ENCODE measurements around the gene PTGES. TPM values are rescaled to one million over a fixed set of nuclear protein-coding genes. Genes with fewer than 3 reads are reported as not detected.

Gene PTGES
- total RNA-seq, 2 experiments from 2014 or later = not detected

DNA sequence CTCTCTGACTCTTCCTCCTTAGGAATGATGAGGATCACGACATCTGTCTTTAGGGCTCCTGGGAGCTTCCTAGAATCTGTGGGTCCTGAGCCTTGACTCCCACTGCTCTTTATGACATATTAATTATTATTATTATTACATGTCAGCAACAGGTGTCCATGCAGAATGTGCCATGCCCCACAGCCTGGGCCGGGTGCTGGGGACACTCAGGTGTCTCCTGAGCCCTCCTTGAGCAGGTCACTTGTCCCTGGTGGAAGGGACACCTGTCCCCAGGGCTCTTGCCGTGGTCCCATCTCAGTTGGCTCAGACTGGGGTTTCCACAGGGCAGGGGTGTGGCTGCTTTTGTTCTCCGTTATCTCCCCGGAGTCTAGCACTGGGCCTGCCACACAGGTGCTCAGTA lies 34.2 kb downstream of the PTGES start:
- no peak for DNase-seq
- no peak for ATAC-seq
- no peak overlapping the region for H3K27ac Mint-ChIP-seq
- H3K9me3 Mint-ChIP-seq (ENCODE audit: low read depth) = no peaks in the 10 kb centered on the region
- H3K27me3 Mint-ChIP-seq = peaks cover 16% of the 10 kb centered on the region
- no peaks in the 10 kb centered on the region for H3K36me3 Mint-ChIP-seq
- H3K4me3 Mint-ChIP-seq = no peak overlapping the region
- no peaks in the 10 kb centered on the region for H3K4me1 Mint-ChIP-seq
- CTCF ChIA-PET = interaction anchor here (0.9 to 1.4 kb wide), 2 partner anchors 8 to 19 kb away, joined by 4 to 10 read pairs; no protein-coding TSS in a partner anchor

DNA sequence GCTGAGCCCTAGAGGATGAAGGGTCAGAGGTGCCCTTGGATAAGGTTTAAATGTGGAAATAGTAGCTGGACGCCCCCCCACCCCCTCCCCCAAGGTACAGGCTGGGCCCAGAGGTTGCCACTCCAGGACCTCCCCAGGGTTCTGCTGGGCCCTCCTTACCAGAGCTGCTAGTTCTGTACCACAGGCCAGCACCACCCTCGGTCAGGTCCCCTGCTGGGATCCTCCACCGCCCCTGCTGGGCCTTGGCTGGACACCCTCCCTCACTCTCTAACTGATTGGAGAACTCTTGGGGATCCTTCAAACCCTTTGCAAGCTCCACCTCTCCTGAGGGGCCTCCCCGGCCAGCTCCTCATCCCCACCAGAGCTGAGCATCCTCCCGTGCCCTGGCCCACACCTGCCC lies 34.9 kb downstream of the PTGES start:
- Mint-ChIP-seq H3K9me3 (ENCODE audit: low read depth) (no peaks in the 10 kb centered on the region), H3K4me1 (peaks cover 3% of the 10 kb centered on the region), H3K27me3 (peaks cover 20% of the 10 kb centered on the region), H3K27ac (no peak overlapping the region), H3K4me3 (no peak overlapping the region), H3K36me3 (no peaks in the 10 kb centered on the region)
- CTCF ChIA-PET = interaction anchor here (0.9 to 1.4 kb wide), 2 partner anchors 9 to 19 kb away, joined by 4 to 10 read pairs; no protein-coding TSS in a partner anchor
- DNase-seq (no peak), ATAC-seq (no peak)

DNA sequence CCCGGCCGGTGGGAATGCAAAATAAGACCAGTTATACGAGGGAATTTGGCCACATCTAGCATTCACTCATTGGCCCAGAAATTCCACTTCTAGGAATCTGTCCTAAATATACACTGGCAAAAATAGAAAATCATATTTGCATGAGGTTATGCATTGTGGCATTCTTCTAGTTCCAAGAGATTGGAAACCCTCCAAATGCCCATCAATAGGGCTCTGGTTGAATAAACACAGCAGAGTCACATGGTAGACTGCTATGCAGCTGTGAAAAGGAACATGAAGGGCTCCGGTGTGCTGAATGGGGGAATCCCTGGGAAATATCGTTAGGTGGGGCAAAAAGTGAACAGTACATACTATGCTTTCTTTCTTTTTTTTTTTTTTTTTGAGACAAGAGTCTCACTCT lies 36.8 kb downstream of the PTGES start:
- Mint-ChIP-seq H3K4me1 (peaks cover 21% of the 10 kb centered on the region), H3K9me3 (ENCODE audit: low read depth) (no peaks in the 10 kb centered on the region), H3K27me3 (peaks cover 22% of the 10 kb centered on the region), H3K27ac (no peak overlapping the region), H3K36me3 (no peaks in the 10 kb centered on the region), H3K4me3 (no peak overlapping the region)
- ATAC-seq = no peak
- CTCF ChIA-PET = interaction anchor here (4.5 kb wide), 1 partner anchor 10 kb away, joined by 20 read pairs; no protein-coding TSS in a partner anchor
- DNase-seq = no peak

DNA sequence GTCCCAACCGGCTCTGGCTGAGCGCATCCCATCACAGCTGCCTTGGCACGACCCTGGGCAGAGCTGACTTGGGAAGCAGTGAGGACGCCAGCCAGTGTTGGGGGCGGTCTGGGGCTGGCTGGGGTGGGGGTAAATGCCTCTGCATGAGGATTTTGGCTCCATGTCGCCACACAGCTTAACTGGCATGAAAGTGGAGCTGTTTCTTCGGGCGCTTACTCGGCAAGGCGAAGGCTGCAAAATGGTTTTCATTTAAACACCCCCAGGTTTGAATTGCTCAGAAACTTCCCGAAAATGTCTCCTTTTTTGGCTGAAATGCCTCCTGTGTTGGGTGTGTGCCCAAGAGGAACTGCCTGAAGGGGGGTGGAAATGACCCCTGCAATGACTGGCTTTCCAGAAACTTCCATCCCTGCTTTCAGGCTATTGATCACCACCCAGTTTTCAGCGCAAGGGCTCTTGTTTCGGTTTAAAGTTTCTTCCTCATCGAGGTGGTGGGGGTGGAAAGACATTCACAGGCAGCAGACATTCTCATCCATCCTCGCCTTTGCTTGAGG lies 38.3 kb downstream of the PTGES start:
- peaks cover 25% of the 10 kb centered on the region for H3K4me1 Mint-ChIP-seq
- no peak overlapping the region for H3K27ac Mint-ChIP-seq
- H3K27me3 Mint-ChIP-seq = peaks cover 22% of the 10 kb centered on the region
- ATAC-seq (no peak), DNase-seq (no peak)
- H3K36me3 Mint-ChIP-seq = no peaks in the 10 kb centered on the region
- H3K9me3 Mint-ChIP-seq (ENCODE audit: low read depth) = no peaks in the 10 kb centered on the region
- H3K4me3 Mint-ChIP-seq = no peak overlapping the region
- CTCF ChIA-PET = interaction anchor here (0.6 to 4.5 kb wide), 2 partner anchors 12 to 73 kb away, joined by 3 to 20 read pairs; no protein-coding TSS in a partner anchor

DNA sequence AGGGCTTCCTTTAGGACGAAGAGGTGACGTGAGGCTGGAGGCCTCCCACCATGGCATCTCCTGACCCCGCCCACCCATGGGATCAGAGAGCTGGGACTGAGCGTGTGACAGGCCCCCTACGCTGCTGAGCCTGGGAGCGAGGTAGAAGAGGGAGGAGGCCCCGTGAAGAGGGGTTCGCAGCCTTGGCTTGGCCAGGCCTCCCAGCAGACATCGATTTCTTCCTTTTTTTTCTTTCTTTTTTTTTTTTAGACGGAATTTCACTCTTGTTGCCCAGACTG lies 39.5 kb downstream of the PTGES start:
- Mint-ChIP-seq H3K27me3 (peaks cover 22% of the 10 kb centered on the region), H3K36me3 (no peaks in the 10 kb centered on the region), H3K9me3 (ENCODE audit: low read depth) (no peaks in the 10 kb centered on the region), H3K4me3 (no peak overlapping the region), H3K27ac (no peak overlapping the region), H3K4me1 (peaks cover 25% of the 10 kb centered on the region)
- CTCF ChIA-PET = interaction anchor here (1.3 to 4.5 kb wide), 2 partner anchors 13 to 16 kb away, joined by 4 to 20 read pairs; no protein-coding TSS in a partner anchor
- no peak for ATAC-seq
- no peak for DNase-seq

DNA sequence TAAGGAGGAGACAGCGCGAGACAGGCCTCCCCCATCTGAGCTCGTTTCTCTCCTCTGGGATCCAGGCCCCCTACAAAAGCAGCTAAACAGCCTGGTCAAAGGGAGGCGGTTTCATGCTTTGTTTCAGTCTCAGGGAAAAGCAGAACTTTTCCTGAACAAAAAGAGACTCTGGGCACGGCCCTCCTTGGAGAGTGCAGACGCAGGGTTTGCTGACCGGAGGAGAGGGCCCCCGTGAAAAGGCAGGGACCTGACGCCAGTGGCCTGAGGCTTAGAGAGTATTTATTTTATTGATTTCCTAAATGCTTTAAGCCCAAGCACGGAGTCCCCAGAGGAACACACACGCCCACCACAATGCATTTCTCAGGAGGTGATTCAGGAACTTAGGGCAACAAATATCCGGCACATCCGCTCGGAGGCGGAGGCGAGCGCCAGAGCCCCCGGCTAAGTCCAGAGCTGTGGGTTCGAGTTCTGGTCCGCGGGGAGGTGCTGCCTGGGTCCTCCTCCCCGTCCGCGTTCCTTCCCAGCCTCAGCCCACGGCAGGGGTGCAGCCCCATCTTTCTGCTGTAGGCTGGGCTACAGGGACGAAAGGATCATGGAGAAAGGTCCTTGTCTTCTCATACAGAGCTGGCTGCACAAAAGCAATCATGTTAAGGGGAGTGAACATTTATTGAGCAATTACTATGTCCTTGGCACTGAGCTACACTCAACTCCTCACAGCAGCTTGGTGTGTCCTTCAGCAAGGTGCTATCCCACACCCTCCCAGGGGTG lies 40.0 kb downstream of the PTGES start:
- CTCF ChIA-PET = interaction anchor here (1.0 to 4.5 kb wide), 5 partner anchors 13 to 71 kb away, joined by 3 to 20 read pairs (median 3); partner anchors contain the start of gene ASB6
- Mint-ChIP-seq H3K4me1 (peaks cover 25% of the 10 kb centered on the region), H3K9me3 (ENCODE audit: low read depth) (no peaks in the 10 kb centered on the region), H3K27me3 (peaks cover 24% of the 10 kb centered on the region), H3K27ac (no peak overlapping the region), H3K36me3 (no peaks in the 10 kb centered on the region), H3K4me3 (no peak overlapping the region)
- DNase-seq (no peak), ATAC-seq (no peak)

DNA sequence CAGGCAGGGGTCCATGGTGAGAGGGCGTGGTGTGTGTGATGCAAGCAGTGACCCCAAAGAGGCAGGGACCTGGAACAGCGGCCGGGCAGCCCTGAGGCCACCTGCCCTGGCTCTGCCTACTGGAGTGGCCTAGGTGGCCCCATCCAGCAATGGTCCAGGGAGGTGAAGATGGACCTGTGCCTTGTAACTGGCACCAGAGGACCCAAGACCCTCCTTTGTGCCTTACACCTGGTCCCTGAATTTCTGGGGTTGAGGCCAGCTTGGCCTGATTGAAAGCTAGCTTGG lies 42.7 kb downstream of the PTGES start:
- Mint-ChIP-seq H3K27me3 (peaks cover 14% of the 10 kb centered on the region), H3K4me3 (no peak overlapping the region), H3K4me1 (peaks cover 25% of the 10 kb centered on the region), H3K9me3 (ENCODE audit: low read depth) (no peaks in the 10 kb centered on the region), H3K27ac (no peak overlapping the region), H3K36me3 (no peaks in the 10 kb centered on the region)
- DNase-seq (no peak), ATAC-seq (no peak)
- CTCF ChIA-PET = no interaction called here

DNA sequence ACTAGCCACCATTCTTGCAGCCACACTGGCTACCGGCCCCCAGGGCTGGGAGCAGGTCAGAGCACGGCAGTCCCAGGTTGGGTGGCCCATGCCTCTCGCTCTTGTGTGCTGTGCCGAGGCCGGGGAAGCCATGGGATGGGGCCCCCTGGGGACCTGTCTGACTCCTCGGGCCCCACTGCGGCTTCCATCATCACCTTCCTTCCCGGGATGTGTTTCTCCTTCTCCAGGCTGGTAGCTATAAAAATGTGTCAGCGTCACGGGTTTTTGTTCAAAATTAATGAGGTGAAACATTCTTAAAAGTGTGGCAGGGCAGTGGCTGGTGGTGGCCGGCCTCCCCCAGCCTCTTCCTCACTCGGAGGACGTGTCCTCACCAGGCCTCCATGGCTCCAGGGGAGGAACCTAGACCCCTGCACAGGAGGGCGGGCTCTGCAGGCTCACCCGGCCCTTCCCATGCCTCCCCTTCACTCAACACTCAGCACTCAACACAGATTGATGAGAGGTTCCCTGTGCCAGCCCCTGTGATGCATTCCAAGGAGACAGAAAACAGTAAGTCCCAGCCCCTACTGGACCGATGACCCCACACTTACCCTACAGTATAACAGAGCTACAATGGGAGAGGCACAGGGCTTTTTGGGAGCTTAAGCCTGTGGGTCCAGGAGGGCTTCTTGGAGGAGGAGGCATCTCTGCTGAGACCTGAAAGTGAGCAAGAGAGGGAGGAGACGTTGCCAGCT lies 43.2 kb downstream of the PTGES start:
- ATAC-seq = no peak
- CTCF ChIA-PET = no interaction called here
- Mint-ChIP-seq H3K9me3 (ENCODE audit: low read depth) (no peaks in the 10 kb centered on the region), H3K4me3 (no peak overlapping the region), H3K36me3 (no peaks in the 10 kb centered on the region), H3K27me3 (peaks cover 11% of the 10 kb centered on the region), H3K27ac (no peak overlapping the region), H3K4me1 (peaks cover 25% of the 10 kb centered on the region)
- no peak for DNase-seq

DNA sequence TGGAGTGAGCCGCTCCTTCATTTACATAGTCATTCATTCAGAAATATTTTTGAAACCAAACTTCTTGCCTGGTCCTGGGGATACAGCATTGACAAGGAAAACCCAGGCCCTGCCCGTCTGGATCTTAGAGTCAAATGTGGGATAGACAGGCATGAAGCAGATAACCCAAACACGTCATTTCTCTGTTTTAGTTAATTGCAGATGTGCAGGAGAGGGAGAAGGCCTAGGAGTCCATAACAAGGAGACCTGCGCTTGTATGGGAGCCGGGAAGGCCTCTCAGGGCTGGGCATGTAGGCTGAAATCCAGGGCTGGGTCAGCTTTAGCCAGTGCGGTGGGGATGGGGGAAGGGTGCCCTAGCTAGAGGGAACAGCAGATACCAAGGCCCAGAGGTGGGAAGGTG lies 44.0 kb downstream of the PTGES start:
- DNase-seq = no peak
- CTCF ChIA-PET = no interaction called here
- peaks cover 25% of the 10 kb centered on the region for H3K4me1 Mint-ChIP-seq
- no peak overlapping the region for H3K27ac Mint-ChIP-seq
- no peaks in the 10 kb centered on the region for H3K9me3 Mint-ChIP-seq (ENCODE audit: low read depth)
- no peaks in the 10 kb centered on the region for H3K36me3 Mint-ChIP-seq
- H3K27me3 Mint-ChIP-seq = peaks cover 8% of the 10 kb centered on the region
- no peak overlapping the region for H3K4me3 Mint-ChIP-seq
- no peak for ATAC-seq

DNA sequence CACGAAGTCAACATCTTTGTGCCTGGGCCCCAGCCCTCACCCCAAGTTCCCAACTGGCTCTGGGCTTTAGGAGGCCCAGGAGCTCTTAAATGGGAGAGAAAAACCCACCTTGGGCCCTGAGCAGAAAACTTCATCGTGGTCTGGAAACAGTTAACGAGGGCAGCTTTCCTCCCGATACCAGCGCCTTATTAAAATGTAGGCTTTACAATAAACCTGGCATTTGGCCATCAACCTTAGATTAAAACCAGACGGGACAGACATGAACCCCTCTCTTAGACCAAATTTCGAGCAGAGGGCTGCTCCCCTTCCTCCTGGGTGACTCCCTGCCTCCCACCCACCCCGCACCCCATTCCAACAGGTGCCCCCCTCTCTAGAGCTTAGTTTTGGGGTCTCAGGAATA lies 48.0 kb downstream of the PTGES start:
- Mint-ChIP-seq H3K27ac (no peak overlapping the region), H3K9me3 (ENCODE audit: low read depth) (no peaks in the 10 kb centered on the region), H3K4me3 (no peak overlapping the region), H3K27me3 (peaks cover 17% of the 10 kb centered on the region), H3K36me3 (no peaks in the 10 kb centered on the region), H3K4me1 (no peaks in the 10 kb centered on the region)
- CTCF ChIA-PET = no interaction called here
- no peak for ATAC-seq
- no peak for DNase-seq

DNA sequence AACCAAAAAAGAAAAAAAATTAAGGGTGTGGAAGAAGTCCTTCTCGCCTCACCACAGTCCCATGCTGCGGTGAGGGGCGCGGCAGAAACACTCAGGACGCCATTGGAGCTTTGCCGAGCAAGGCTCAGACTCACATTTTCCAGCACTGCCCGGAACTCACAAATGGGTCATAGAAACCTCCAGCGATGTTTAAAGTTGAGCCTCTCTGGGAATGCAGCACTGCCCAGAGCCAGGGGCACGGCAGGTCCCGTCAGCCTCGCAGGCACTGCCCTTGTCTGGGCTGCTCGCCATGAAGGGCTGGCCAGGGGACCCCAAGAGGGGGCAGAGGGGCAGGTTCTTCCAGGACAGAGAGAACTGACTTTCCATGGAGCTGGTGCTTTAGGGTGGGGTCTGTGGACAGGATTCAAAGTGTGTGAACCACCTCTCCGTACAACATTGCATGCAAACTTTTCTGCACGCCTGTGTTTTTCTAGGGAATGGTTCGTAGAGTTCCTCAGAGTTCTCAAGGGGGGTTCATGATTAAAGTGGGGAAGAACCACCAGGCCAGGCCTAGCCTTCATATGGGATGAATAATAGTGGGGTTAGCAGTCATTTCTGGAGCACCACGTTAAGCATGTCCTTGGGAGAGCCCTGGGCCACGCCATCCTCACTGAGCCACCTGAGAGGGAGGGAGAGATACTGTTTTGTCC lies 49.0 kb downstream of the PTGES start:
- no peaks in the 10 kb centered on the region for H3K4me1 Mint-ChIP-seq
- DNase-seq (no peak), ATAC-seq (no peak)
- H3K36me3 Mint-ChIP-seq = no peaks in the 10 kb centered on the region
- peaks cover 27% of the 10 kb centered on the region for H3K27me3 Mint-ChIP-seq
- H3K27ac Mint-ChIP-seq = no peak overlapping the region
- H3K9me3 Mint-ChIP-seq (ENCODE audit: low read depth) = no peaks in the 10 kb centered on the region
- CTCF ChIA-PET = no interaction called here
- H3K4me3 Mint-ChIP-seq = no peak overlapping the region

DNA sequence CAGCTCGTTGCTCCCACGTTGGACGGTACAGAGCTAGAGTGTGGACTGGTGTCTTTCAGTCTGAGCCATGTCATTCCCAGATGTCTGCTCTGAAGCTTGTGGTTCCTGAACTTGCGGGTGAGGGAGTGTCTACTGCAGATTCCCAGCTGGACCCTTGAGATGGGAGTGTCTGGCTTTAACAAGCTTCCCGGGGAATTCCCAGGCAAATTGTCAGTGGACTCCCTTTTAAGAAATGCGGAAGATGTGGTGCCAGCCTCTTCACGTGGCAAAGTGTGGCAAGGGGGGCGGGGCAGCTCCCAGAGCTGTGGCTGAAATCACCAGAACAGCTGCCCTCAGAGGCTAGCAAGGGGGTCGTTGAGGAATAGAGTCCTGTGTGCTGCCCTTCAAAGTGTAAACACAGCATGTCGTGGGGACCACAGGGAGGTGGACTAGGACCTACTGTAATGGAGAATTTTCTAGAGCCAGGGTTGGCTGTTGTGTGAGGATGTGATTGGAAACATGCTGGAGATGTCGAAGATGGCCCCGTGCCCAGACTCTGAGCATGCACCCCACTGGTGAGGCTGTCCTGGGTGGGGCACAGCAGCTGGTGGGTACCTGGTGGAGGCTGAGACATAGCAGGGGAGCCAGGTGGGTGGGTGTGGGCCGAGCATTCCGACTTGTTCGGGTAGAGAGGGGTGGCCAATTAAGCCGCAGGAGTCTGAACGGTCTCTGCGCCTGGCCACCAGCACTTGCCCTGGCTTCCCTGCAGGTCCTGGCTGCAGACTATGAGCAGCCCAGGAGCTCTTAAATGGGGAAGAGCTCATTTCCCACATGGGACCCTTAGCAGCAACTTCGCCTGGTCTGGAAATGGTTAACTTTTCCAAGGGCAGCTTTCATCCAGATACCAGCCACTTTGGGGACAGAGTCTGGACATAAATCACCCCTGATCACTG lies 50.0 kb downstream of the PTGES start:
- no peak for ATAC-seq
- no peak overlapping the region for H3K4me3 Mint-ChIP-seq
- no peak overlapping the region for H3K27ac Mint-ChIP-seq
- no peaks in the 10 kb centered on the region for H3K9me3 Mint-ChIP-seq (ENCODE audit: low read depth)
- H3K4me1 Mint-ChIP-seq = no peaks in the 10 kb centered on the region
- DNase-seq = no peak
- CTCF ChIA-PET = interaction anchor here (0.6 to 1.2 kb wide), 2 partner anchors 24 to 588 kb away, joined by 3 to 5 read pairs; no protein-coding TSS in a partner anchor
- no peaks in the 10 kb centered on the region for H3K36me3 Mint-ChIP-seq
- peaks cover 33% of the 10 kb centered on the region for H3K27me3 Mint-ChIP-seq

DNA sequence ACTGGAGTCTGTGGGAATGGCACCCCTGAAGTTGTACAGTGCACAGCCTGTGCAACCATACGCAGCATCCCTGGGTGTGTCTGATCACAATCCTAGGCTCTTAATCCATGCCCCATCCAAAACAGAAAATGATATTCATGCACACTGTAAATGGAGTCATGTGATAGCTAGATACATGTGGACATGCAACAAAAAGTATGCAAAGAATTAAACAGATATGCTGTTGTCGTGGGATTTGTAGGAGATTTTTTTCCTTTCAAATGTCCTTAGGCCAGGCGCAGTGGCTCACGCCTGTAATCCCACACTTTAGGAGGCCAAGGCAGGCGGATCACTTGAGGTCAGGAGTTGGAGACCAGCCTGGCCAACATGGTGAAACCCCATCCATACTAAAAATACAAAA lies 51.3 kb downstream of the PTGES start:
- DNase-seq (no peak), ATAC-seq (no peak)
- H3K27ac Mint-ChIP-seq = no peak overlapping the region
- no peaks in the 10 kb centered on the region for H3K36me3 Mint-ChIP-seq
- peaks cover 2% of the 10 kb centered on the region for H3K4me1 Mint-ChIP-seq
- peaks cover 42% of the 10 kb centered on the region for H3K27me3 Mint-ChIP-seq
- no peaks in the 10 kb centered on the region for H3K9me3 Mint-ChIP-seq (ENCODE audit: low read depth)
- H3K4me3 Mint-ChIP-seq = no peak overlapping the region
- CTCF ChIA-PET = interaction anchor here (0.6 to 1.0 kb wide), 3 partner anchors 41 to 76 kb away, joined by 3 read pairs; no protein-coding TSS in a partner anchor

Data from activated CD8-positive, alpha-beta memory T cell treated with anti-CD3 and anti-CD28 coated beads, Interleukin-2, amount 10 ng/mL, durations not matched to agents 7 days and 5 days (primary cell).